ENCODE data around the gene GOLGA1.

GRCh38 chr9:124880501-124880900, 60.4 kb downstream of the GOLGA1 start:
- no peak for TF ChIP-seq MAX (CRISPR knock-in tag; IDR thresholded peaks at IDR 0.05)
- TF ChIP-seq PREB (CRISPR knock-in tag; IDR thresholded peaks at IDR 0.05; ENCODE audit: borderline replicate concordance): no peak
- no peak for TF ChIP-seq CTCF (IDR thresholded peaks at IDR 0.05)
- TF ChIP-seq ATF1 (CRISPR knock-in tag; IDR thresholded peaks at IDR 0.05): no peak

Measured in WTC11 (cell line).